Neuronal stem cell (in vitro differentiated cells): ENCODE results near the gene PSMD14.
"Not testable (repeated sequence)": the region's sequence is repeated elsewhere in the genome, so short reads cannot be mapped to it uniquely, and the experiment has no call there.

Experiments
- DNase-seq: peaks from one replicate; pipeline ENCODE4 v3.0.0-alpha.2; 2013; ENCODE audit warnings: low spot score
- H2AFZ ChIP-seq: one replicate; pipeline ENCODE4 v1.6.1; 2013; ENCODE audit warnings: mild to moderate bottlenecking, low read length, inconsistent platforms
- H2AK5ac ChIP-seq: 2 replicates; pipeline ENCODE4 v1.6.1; 2013; ENCODE audit warnings: low read depth, mild to moderate bottlenecking, inconsistent platforms, low read length, moderate library complexity, mixed read lengths
- H2BK120ac ChIP-seq: 2 replicates; pipeline ENCODE4 v1.6.1; 2013; ENCODE audit warnings: low read depth, mild to moderate bottlenecking, inconsistent platforms, low read length, moderate library complexity, mixed read lengths
- H2BK12ac ChIP-seq: one replicate; pipeline ENCODE4 v1.6.1; 2013; ENCODE audit warnings: low read length, inconsistent platforms
- H2BK15ac ChIP-seq: 2 replicates; pipeline ENCODE4 v1.6.1; 2013; ENCODE audit warnings: mild to moderate bottlenecking, low read length, inconsistent platforms, mixed read lengths
- H2BK5ac ChIP-seq: one replicate; pipeline ENCODE4 v1.6.1; 2013; ENCODE audit warnings: inconsistent platforms, mild to moderate bottlenecking, low read length, moderate library complexity
- H3K14ac ChIP-seq: one replicate; pipeline ENCODE4 v1.6.1; 2013; ENCODE audit warnings: low read length, inconsistent platforms
- H3K18ac ChIP-seq: 2 replicates; pipeline ENCODE4 v1.6.1; 2013; ENCODE audit warnings: low read length, inconsistent platforms
- H3K23ac ChIP-seq: 2 replicates; pipeline ENCODE4 v1.6.1; 2013; ENCODE audit warnings: low read depth, mild to moderate bottlenecking, mixed read lengths, low read length, inconsistent platforms; ENCODE audit not compliant: poor library complexity
- H3K27ac ChIP-seq: replicated peaks from 3 replicates; pipeline ENCODE4 v1.5.1; 2013; ENCODE audit warnings: low read length, inconsistent platforms
- H3K27me3 ChIP-seq, 3 experiments: 2 replicates each; pipeline ENCODE4 v1.6.1; 2013; ENCODE audit warnings: low read length in 3 of 3, mild to moderate bottlenecking in 2 of 3, inconsistent platforms in 1 of 3, low read depth in 1 of 3, mixed read lengths in 1 of 3, moderate library complexity in 1 of 3; ENCODE audit not compliant: control insufficient read depth in 3 of 3, insufficient read depth in 3 of 3
- H3K36me3 ChIP-seq, 2 donors: replicated peaks in 1 of 2; 2 replicates each; pipeline ENCODE4 v1.6.1; 2013; ENCODE audit warnings: low read length in 2 of 2; ENCODE audit not compliant: control insufficient read depth in 2 of 2, insufficient read depth in 2 of 2
- H3K4ac ChIP-seq: 2 replicates; pipeline ENCODE4 v1.6.1; 2013; ENCODE audit warnings: inconsistent platforms, mild to moderate bottlenecking, low read length, moderate library complexity
- H3K4me1 ChIP-seq, 2 donors: 1 replicate in 1 of 2; 2 replicates in 1 of 2; pipeline ENCODE4 v1.6.1; 2013; ENCODE audit warnings: low read length in 2 of 2, low read depth in 1 of 2; ENCODE audit not compliant: control insufficient read depth in 2 of 2, insufficient read depth in 1 of 2
- H3K4me2 ChIP-seq: one replicate; pipeline ENCODE4 v1.6.1; 2013; ENCODE audit warnings: mild to moderate bottlenecking, low read length, inconsistent platforms; ENCODE audit not compliant: insufficient read depth, poor library complexity, severe bottlenecking
- H3K4me3 ChIP-seq, 2 donors: 2 replicates each; pipeline ENCODE4 v1.5.1; 2013; ENCODE audit warnings: low read length in 2 of 2, mild to moderate bottlenecking in 2 of 2, inconsistent platforms in 1 of 2, moderate library complexity in 1 of 2
- H3K79me1 ChIP-seq: one replicate; pipeline ENCODE4 v1.6.1; 2013; ENCODE audit warnings: low read depth, mild to moderate bottlenecking, inconsistent platforms, low read length, moderate library complexity
- H3K9ac ChIP-seq: one replicate; pipeline ENCODE4 v1.6.1; 2013; ENCODE audit warnings: mild to moderate bottlenecking, low read depth, low read length, inconsistent platforms; ENCODE audit not compliant: poor library complexity
- H3K9me3 ChIP-seq, 2 donors: replicated peaks in 1 of 2; 2 replicates each; pipeline versions ENCODE3 to v1.6.1; 2013; ENCODE audit warnings: low read length in 2 of 2, mild to moderate bottlenecking in 2 of 2, inconsistent platforms in 1 of 2, low read depth in 1 of 2, mixed read lengths in 1 of 2, moderate library complexity in 1 of 2; ENCODE audit not compliant: control insufficient read depth in 2 of 2, insufficient read depth in 1 of 2
- H4K8ac ChIP-seq: one replicate; pipeline ENCODE4 v1.6.1; 2013; ENCODE audit warnings: low read depth, mild to moderate bottlenecking, inconsistent platforms, low read length, moderate library complexity
- H4K91ac ChIP-seq: one replicate; pipeline ENCODE4 v1.6.1; 2013; ENCODE audit warnings: low read length, low read depth, mild to moderate bottlenecking, inconsistent platforms; ENCODE audit not compliant: poor library complexity
- WGBS, 2 donors: extraction: QIAGEN DNeasy Blood & Tissue Kit; methylation state at CpG; one replicate each; pipeline ENCODE4 v1.1.7; 2013; ENCODE audit warnings: missing lambda C conversion rate in 2 of 2, mixed read lengths in 1 of 2; ENCODE audit not compliant: insufficient read length in 2 of 2, insufficient replicate concordance in 1 of 2; ENCODE audit errors: extremely low coverage in 2 of 2; 5-methylcytosine and 5-hydroxymethylcytosine counted together

The PSMD14 gene

DNA sequence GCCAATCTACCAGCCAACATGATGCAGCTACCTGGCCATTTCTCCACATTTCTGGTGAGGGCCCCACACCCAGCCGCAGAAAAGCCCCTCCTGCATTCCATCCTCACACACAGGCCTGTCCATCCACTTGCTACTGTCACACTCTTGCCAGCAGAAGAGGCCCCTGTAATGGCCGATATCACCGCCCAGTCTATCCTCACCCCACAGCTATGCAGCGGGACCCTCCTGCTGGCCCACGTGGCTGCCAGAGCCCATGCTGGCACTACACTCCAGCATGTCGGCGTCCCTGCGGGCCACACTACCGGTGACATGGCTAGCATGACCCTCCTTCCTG, 25.9 kb upstream of the PSMD14 start:
- peak overlapping the region; percentile 56 for H3K9ac ChIP-seq
- not testable (repeated sequence) for H3K4ac ChIP-seq, H2AFZ ChIP-seq, H2BK12ac ChIP-seq, H2BK5ac ChIP-seq, H3K27ac ChIP-seq, H3K9me3 ChIP-seq, H2BK15ac ChIP-seq, H2AK5ac ChIP-seq, H3K27me3 ChIP-seq, H4K8ac ChIP-seq, H3K4me2 ChIP-seq, DNase-seq, H3K18ac ChIP-seq, H3K36me3 ChIP-seq, H3K4me3 ChIP-seq, H3K79me1 ChIP-seq, H3K4me1 ChIP-seq, H4K91ac ChIP-seq, H2BK120ac ChIP-seq
- WGBS, 2 donors: no CpG with 5 or more reads among the region's 9 CpGs
- peak overlapping the region; percentile 73 for H3K14ac ChIP-seq
- H3K23ac ChIP-seq: peak overlapping the region; percentile 76

DNA sequence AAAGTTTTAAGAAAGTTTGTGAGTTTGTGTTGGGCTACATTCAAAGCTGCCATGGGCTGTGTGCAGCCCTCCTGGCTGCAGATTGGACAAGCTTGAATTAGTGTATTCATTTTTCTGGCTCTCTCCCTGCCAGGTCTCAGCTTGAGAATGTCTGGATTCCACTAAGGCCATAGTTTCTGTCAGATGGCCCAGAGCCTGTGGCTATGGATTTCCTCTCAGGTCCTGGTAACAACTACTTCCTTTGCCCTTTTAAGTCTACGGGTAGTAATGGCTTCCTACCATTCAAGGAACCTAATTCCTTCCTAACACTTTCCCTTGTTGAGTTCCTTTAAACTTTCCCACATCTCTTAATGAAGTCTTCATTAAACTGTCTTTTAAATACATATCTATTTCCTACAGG, 24.3 kb upstream of the PSMD14 start:
- no peaks in the 10 kb centered on the region for H3K4me1 ChIP-seq
- H2BK5ac ChIP-seq: no peak overlapping the region
- no peak overlapping the region for H3K27ac ChIP-seq
- H3K4ac ChIP-seq: no peak overlapping the region
- H3K4me2 ChIP-seq: no peak overlapping the region
- no peak overlapping the region for H2BK120ac ChIP-seq
- DNase-seq: no peak
- no peak overlapping the region for H2AK5ac ChIP-seq
- H2AFZ ChIP-seq: peak overlapping the region; percentile 5
- H3K27me3 ChIP-seq: no peaks in the 10 kb centered on the region
- no peak overlapping the region for H4K8ac ChIP-seq
- no peaks in the 10 kb centered on the region for H3K36me3 ChIP-seq
- H2BK15ac ChIP-seq: no peak overlapping the region
- peaks cover 0 to 1% of the 10 kb centered on the region in 2 donors for H3K9me3 ChIP-seq
- H3K18ac ChIP-seq: no peak overlapping the region
- no CpG with 5 or more reads among the region's 1 CpG for WGBS, 2 donors
- H3K79me1 ChIP-seq: no peaks in the 10 kb centered on the region
- no peak overlapping the region for H2BK12ac ChIP-seq
- no peak overlapping the region for H3K4me3 ChIP-seq
- H3K9ac ChIP-seq: no peak overlapping the region
- no peak overlapping the region for H3K14ac ChIP-seq
- H4K91ac ChIP-seq: no peak overlapping the region
- H3K23ac ChIP-seq: no peak overlapping the region

DNA sequence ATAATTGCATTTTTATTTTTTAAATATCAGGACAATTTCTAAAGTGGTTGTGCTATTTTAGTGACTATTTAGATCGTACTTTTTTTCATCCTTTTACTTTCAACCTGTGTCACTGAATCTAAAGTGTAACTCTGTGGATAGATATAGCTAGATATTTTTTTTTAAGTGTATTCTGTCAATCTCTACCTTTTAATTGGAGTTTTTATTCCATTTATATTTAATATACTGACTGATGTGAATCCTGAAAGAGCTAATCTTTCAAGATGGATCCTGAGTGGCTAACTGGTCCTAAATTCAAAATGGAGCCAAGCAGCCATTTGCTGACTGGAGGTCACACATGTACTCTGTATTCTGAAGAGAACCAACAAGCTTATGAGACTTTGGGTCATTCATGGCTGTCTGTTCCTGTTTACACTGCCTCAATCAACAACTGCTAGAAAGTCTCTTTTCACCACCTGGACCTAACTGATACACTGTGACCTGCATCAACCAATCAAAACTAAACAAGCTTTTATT, 4.6 kb upstream of the PSMD14 start:
- H3K4me3 ChIP-seq: no peak overlapping the region
- H3K4me1 ChIP-seq: peaks cover 0 to 2% of the 10 kb centered on the region in 2 donors
- no peak overlapping the region for H3K14ac ChIP-seq
- no peak for DNase-seq
- H3K4me2 ChIP-seq: no peak overlapping the region
- no peak overlapping the region for H2AFZ ChIP-seq
- H3K18ac ChIP-seq: no peak overlapping the region
- no peak overlapping the region for H3K9ac ChIP-seq
- peaks cover 0 to 7% of the 10 kb centered on the region in 2 donors for H3K9me3 ChIP-seq
- no peaks in the 10 kb centered on the region for H3K27me3 ChIP-seq
- no peak overlapping the region for H3K4ac ChIP-seq
- H3K79me1 ChIP-seq: no peaks in the 10 kb centered on the region
- H3K36me3 ChIP-seq: no peaks in the 10 kb centered on the region
- no peak overlapping the region for H2BK120ac ChIP-seq
- no peak overlapping the region for H2AK5ac ChIP-seq
- H2BK5ac ChIP-seq: no peak overlapping the region
- no peak overlapping the region for H2BK15ac ChIP-seq
- H3K23ac ChIP-seq: no peak overlapping the region
- no peak overlapping the region for H4K91ac ChIP-seq
- H2BK12ac ChIP-seq: no peak overlapping the region
- no peak overlapping the region for H4K8ac ChIP-seq
- no peak overlapping the region for H3K27ac ChIP-seq
- WGBS, 2 donors: no CpG with 5 or more reads among the region's 1 CpG

DNA sequence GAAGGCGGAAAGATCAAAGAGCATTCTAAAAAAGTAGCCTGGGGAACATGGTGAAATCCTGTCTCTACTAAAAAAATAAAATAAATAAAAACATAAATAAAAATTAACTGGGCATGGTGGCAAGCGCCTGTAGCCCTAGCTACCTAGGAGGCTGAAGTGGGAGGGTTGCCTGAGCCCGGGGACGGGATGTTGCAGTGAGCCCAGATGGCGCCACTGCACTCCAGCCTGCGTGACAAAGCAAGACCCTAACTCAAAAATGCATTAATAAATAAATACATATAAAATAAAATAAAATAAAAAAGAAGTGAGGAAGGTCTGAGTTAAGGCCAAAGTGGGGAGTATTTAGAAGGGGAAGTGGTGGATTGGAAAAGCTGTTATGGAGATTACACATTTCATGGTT, 1.3 kb upstream of the PSMD14 start:
- H3K23ac ChIP-seq: no peak overlapping the region
- no peak overlapping the region for H3K14ac ChIP-seq
- WGBS, 2 donors: no CpG with 5 or more reads among the region's 6 CpGs
- no peak overlapping the region for H2BK12ac ChIP-seq
- no peaks in the 10 kb centered on the region for H3K79me1 ChIP-seq
- H2AFZ ChIP-seq: no peak overlapping the region
- no peak overlapping the region for H2BK5ac ChIP-seq
- no peak overlapping the region for H3K9ac ChIP-seq
- H3K9me3 ChIP-seq: peaks cover 0 to 7% of the 10 kb centered on the region in 2 donors
- no peak overlapping the region for H3K18ac ChIP-seq
- no peak overlapping the region for H3K27ac ChIP-seq
- H2AK5ac ChIP-seq: no peak overlapping the region
- DNase-seq: no peak
- H3K4ac ChIP-seq: no peak overlapping the region
- H3K27me3 ChIP-seq: no peaks in the 10 kb centered on the region
- no peak overlapping the region for H3K4me2 ChIP-seq
- H2BK120ac ChIP-seq: no peak overlapping the region
- no peak overlapping the region for H2BK15ac ChIP-seq
- H4K8ac ChIP-seq: no peak overlapping the region
- peaks cover 2 to 4% of the 10 kb centered on the region in 2 donors for H3K4me1 ChIP-seq
- peaks cover 0 to 13% of the 10 kb centered on the region in 2 donors for H3K36me3 ChIP-seq
- no peak overlapping the region for H4K91ac ChIP-seq
- H3K4me3 ChIP-seq: peak overlapping the region in 1 of 2 donors; percentile 77
